ENCODE results near the gene FOXL1.
"Not testable (repeated sequence)": the region's sequence is repeated elsewhere in the genome, so short reads cannot be mapped to it uniquely, and the experiment has no call there.

Gene FOXL1

DNA sequence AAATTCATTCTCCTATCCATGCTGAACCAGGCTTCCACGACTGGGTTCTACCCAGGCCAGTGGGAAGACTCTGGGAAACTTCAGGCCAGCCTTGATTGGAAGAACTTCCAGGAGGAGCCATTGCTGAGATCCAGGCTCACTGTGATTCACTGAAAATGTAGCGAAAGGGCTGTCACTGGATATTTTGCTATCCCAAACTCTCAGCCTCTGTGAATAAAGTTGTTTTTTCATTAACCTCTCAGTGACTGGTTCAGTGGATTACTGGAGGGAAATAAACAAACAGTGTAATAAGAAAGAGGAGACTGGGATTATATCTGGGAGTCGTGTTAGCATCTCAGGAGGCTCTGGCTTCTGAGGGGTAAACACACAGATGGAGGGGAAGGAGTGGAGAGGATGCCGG lies 3.1 kb downstream of the FOXL1 start:
- no peak for DNase-seq

GRCh38 chr16:86584071-86584685 lies 5.8 kb downstream of the FOXL1 start:
- DNase-seq = no peak

DNA sequence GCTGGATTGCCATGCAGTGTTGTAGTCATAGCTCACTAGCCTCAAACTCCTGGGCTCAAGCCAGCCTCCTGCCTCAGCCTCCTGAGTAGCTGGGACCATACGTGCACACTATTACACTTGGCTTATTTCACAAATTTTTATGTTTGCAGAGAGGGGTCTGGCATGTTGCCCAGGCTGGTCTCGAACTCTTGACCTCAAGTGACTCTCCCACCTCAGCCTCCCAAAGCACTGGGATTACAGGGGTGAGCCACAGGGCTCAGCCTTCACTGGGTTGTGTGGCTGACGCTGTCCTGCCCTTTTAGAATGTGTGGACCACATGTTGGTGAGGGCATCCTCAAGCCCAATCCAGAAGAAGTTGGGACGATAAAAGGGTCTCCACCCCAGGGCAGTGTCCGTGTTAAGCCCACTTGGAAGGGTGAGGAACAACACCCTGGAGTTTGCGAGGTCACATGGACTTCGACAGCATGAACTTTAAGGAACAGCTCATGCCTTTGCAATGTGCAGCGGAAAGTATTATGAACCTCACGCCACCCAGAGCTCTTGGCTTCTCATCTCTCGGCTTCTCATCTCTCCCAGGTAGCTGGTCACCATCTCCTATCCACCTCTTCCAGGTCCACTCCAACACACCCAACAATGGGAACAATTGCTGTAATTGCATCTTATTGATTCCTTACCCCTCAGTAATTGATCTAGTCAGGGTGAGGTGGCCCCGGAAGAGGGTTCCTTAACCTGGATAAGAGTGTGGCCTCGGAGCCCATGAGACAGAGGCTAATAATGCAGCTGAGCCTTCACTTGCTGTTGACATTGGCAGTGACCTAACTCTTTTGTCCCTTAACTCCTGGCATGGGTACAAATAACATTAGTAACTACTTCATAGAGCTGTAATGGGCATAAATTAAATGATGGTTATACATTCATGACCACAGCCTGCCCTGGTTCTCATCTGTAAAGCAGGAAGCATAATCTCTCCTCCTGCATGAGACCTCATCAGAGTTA lies 6.7 kb downstream of the FOXL1 start:
- DNase-seq = no peak

DNA sequence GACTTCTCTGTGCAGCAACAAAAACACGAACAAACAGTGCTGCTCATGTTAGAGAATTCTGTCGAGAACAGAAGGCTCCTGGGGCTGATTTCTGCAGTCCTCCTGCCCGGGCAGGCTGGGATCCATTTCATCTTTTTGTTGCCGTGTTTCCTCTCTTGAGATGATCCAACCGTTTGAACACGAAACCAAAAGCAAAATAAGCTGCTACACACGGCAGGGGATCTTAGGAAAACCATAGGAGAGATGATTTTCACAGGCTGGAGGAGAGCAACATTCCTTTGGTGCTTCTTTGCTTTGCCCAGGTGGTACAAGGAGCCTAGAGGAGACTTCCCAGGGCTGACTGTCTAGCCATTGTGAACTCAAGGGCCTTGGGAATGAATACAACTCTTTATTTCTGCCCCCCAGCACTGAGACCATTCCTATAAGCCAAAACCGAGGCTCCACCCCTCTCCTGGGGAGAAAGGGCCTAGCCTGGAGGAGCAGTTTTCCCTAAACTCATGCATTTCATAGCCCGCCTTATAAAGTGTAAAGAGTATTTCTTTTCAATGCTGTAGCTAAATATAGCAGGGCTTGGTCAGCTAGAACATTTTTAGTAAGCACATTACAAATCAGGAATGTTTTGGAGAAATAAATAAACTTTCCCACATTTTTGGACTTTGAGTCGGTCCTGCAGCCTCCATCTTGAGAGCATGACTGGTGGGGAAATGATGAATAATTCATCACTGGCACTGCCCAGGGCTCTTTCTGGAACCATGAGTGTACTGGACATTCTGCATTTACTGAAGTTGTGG lies 7.7 kb downstream of the FOXL1 start:
- DNase-seq = no peak

DNA sequence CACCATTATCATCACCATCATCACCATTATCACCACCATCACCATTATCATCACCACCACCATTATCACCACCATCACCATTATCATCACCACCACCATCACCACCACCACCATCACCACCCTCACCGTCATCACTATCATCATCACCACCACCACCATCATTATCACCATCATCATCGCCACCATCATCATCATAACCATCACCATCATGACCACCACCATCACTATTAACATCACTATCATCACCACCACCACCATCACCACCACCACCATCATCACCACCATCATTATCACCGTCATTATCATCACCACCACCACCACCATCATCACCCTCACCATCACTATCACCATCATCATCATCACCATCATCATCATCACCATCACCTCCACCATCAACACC lies 9.1 kb downstream of the FOXL1 start:
- no peak for DNase-seq

- DNase-seq = not testable (repeated sequence)
These were observed 9.6 kb downstream of the FOXL1 start for GRCh38 chr16:86587955-86588354.

DNA sequence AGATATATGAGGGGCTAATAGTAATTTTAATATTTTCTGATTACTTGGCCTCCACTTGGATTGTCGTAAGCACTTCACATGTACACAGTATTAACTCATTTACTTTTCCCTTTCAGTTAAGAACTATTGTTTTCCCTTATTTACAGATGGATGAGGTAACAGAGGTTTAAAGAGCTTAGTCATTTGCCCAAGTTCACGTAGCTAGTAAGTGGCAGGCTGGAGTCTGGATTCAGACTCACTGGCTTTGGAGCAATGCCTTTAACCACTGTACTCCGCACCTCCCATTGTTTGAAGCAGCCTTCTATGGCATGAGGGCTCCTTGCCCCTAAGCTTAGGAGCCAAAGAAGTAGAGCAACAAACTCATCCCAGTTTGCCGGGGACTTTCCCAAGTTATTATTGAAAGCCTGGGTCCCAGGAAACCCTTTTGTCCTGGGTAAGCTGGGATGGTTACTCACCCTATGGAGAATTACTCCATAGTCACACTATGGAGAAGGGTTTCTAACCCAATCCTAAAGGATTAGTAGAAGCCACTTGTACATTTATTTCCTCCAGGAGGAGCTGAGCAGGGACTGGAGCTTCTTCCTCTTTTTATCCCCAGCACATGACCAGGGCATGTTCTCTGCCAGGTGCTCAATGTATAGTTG lies 12.3 kb downstream of the FOXL1 start:
- no peak for DNase-seq

- DNase-seq = no peak
These were observed 12.9 kb downstream of the FOXL1 start for GRCh38 chr16:86591270-86591669.

DNA sequence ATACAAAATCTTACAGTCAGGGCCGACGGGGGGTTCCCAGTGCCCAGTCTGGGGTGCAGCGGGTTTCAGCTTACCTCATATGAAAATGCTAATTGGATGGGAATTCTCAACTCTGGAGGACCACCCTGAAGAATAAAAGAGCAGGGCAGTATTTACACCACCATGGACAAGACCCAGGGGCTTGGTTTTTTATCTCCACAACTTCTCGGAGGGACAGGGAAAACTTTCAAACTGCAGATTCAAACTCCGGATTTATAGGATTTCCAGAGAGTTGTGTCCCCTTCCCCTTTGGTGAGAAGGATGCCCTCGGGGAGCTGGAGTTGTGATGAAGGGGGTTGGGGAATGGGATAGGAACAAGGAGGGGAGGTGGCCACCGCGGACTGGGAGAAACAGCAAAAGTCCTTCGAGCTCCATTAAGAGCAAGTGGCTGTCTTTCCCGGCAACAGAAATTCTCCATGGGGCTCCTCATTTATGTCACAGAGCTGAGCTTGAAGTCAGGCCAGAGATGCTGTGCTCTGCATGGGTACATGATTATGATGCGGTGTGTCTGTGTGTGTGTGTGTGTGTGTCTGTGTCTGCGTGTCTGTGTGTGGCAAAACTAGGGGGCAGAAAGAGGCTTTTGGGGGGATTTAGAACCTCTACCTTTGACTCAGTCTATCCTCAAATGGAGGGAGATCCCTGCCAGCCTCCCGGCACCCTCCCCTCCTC lies 15.7 kb downstream of the FOXL1 start:
- DNase-seq = no peak

DNA sequence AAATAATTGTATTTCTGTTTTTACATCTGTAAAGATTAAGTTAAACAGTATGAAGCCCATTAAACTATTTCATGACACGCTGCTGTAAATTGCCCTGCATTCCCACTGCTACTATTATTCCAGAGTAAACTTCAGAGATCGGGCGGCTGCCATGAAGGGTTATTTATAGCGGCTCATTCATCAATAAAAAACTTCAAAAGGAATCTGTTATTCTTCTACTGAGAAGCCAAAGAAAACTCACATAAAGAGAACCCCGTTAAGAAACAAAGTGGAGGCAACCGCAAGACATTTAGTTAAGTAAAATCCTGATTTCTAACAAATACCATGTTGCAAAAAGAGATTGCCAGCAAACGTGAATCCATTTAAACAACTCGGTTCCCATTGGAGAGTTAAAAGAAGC lies 16.4 kb downstream of the FOXL1 start:
- no peak for DNase-seq

DNA sequence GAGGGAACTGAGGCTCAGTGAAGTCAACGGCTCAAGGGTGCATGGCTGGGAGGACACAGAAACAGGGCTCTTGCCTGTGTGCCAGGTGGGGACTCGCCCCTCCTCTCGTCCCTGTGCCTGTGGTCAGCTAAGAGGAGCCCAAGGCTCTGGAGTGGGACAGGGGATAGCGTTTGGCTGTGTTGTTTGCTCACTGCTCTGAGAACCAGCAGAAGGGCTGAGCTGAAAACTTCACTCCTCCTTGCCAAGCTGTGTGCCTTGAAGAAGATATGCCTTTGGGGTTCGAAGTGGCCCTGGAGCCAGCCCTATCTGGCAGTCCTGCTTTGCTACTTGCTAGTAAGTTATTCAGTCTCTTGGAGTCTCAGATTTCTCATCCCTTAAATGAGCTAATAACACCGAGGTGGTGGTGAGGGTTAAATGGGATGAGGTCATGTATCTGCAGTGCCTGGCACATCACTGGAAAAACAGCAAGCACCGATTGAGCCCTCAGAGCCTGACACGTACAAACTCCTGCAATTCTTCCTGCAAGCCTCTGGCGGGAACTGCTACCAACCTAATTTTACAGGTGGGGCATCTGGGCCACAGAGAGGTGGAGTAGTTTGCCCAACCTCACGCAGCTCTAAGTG lies 17.7 kb downstream of the FOXL1 start:
- no peak for DNase-seq

DNA sequence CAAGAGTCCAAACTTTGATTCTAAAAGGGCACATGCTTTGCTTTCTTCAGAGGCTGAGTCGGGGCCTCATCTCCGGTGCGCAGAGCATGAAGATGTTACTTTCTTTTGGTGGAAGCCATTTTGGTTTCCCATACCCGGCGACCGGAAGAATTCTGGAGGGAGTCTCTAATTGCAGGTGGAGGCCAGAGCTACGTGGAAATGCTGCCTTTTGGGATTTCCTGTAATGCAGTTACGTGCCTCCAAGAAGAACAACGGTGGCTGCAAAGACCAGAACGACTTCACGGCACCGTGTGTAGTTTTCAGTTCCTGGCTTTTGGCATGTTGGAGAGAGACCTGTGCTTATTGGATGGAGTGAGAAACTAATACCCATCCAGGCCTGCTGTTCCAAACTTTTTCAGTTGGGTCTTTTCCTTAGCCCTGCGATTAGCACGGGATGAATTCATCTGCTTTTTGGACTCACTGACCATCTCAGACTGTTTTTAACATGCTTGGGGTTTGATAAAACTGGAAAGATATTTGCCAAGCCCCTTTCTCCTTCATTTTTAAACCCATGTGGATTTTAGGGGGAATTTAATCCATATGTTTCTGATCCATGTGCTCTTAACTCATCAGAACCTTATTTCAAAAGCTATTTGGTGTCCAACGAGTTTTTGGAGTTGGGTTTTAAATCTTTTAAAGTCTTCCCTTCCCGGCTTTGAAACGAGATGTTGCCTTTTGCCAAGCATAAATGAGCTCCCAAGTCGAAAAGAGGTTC lies 19.0 kb downstream of the FOXL1 start:
- no peak for DNase-seq

DNA sequence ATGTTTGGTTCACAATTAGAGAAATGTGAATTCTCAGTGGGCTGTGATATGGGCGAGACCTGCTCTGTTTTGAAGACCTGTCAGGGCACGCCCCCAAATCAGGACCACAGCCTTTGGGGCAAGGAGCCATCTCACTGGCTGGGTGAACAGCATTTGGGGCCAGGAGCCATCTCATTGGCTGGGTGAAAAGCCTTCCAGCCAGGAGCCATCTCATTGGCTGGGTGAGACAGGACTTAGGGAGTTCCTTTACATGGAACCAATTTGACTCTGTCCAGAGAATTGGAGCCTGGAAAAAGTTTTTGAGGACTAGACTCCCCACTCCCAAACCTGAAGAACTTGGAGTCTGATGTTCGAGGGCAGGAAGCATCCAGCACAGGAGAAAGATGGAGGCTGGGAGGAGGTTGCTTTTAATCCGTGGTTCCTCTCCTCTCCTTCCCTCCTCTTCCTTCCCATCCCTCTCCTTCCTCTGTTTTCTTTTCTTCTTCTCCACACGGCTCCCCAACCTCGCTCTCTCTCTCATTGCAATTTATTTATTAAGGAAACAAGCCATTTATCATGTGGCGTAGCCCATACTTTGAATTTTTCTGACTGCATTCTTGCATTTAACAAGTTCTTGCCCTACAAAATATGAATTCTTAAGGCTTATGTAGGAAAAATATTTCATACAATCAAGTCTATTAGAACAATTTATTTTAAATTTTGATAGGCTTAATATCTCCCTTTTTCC lies 19.7 kb downstream of the FOXL1 start:
- no peak for DNase-seq

DNA sequence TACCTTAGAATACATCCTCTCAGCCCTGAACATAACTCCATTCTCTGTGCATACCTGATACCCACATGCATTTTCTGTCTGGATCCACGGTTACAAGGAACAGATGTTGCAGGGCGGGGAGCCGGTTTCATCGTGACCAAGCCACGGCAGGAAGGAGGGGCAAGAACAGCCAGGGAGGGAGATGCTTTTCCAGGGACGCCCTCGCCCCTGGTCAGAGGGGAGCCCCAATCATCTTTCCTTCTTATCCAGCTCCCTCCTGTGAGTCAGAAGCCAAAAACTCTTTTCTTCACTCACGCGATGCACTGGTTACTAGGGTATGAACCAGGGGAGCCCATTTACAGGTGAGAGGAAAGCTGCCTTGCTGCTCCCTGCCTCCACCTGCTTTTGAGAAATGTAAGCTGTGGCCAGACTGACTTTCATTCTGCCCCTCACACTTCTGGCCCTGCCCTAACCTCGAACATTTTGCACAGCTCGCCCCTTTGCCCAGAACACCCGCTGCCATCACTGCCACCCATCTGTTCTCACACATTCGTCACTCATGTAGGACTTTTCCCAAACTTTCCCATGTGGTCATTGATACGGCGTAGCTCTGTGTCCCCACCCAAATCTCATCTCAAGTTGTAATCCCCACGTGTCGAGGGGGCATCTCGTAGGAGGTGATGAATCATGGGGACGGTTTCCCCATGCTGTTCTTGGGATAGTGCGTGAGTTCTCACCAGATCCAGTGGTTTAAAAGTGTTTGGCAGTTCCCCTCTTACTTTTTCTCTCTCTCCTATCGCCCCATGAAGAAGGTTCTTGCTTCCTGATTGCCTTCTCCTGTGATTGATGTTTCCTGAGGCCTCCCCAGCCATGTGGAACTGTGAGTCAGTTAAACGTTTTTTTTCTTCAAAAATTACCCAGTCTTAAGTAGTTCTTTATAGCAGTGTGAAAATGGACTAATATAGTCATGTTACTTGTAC lies 20.5 kb downstream of the FOXL1 start:
- no peak for DNase-seq

GRCh38 chr16:86601356-86601755 lies 23.0 kb downstream of the FOXL1 start:
- DNase-seq = no peak

DNA sequence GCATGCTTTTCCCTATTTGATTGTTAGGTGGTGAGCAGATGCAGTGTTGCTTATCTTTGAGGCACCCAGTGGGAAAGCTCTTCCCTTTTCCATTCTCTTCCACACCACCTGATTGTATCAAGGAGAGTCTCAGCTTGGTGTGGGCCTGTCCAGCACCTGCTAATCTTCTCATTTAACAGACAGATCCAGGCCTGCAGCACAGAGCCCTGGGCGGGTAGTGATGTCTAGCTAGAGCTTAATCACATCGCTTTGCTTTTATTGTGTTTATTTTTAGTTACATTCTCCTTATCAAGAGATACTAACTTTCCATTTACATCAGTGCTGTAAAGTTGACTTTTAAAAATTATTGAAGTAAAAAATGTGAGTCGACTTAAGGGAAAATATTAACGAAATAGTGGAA lies 24.2 kb downstream of the FOXL1 start:
- no peak for DNase-seq

GRCh38 chr16:86604436-86605193 lies 26.3 kb downstream of the FOXL1 start:
- peak; percentile 54 for DNase-seq

GRCh38 chr16:86605950-86606349 lies 27.6 kb downstream of the FOXL1 start:
- no peak for DNase-seq

Measured in 8988T (cell line).